DMS153 (cell line): ENCODE results near the gene KRTDAP.
A peak's percentile ranks its signal among the peaks of the same experiment; 100 is the strongest.

ENCODE experiments used
- DNase-seq: peaks from one replicate; lab custom pipeline; 2025; lab: John Stamatoyannopoulos, UW

KRTDAP gene

GRCh38 chr19:35512831-35513627 is 22.8 kb upstream of the KRTDAP start:
- DNase-seq, result no peak

- no peak for DNase-seq
Observed at GRCh38 chr19:35511337-35511736, 21.1 kb upstream of the KRTDAP start.

GRCh38 chr19:35510626-35510964 is 20.3 kb upstream of the KRTDAP start:
- DNase-seq, result no peak

GRCh38 chr19:35509861-35510625 is 19.8 kb upstream of the KRTDAP start:
- no peak for DNase-seq

- no peak for DNase-seq
Observed at GRCh38 chr19:35509018-35509652, 18.9 kb upstream of the KRTDAP start.

- DNase-seq, result no peak
Observed at GRCh38 chr19:35508129-35508528, 17.9 kb upstream of the KRTDAP start.

GRCh38 chr19:35507561-35507960 is 17.3 kb upstream of the KRTDAP start:
- no peak for DNase-seq

GRCh38 chr19:35506011-35506410 is 15.7 kb upstream of the KRTDAP start:
- DNase-seq, result no peak

GRCh38 chr19:35502751-35503150 is 12.5 kb upstream of the KRTDAP start:
- no peak for DNase-seq

GRCh38 chr19:35501684-35502083 is 11.4 kb upstream of the KRTDAP start:
- no peak for DNase-seq

GRCh38 chr19:35500611-35501010 is 10.3 kb upstream of the KRTDAP start:
- no peak for DNase-seq

- DNase-seq, result no peak
Observed at GRCh38 chr19:35498984-35499527, 8.8 kb upstream of the KRTDAP start.

- no peak for DNase-seq
Observed at GRCh38 chr19:35498220-35498619, 8.0 kb upstream of the KRTDAP start.

GRCh38 chr19:35497406-35497805 is 7.1 kb upstream of the KRTDAP start:
- DNase-seq, result no peak

GRCh38 chr19:35495107-35496064 is 5.1 kb upstream of the KRTDAP start:
- peak; percentile 18 for DNase-seq

- DNase-seq, result no peak
Observed at GRCh38 chr19:35493971-35494370, 3.7 kb upstream of the KRTDAP start.

GRCh38 chr19:35491836-35492360 is 1.6 kb upstream of the KRTDAP start:
- DNase-seq, result no peak

GRCh38 chr19:35488677-35489076 is 1.6 kb downstream of the KRTDAP start:
- no peak for DNase-seq

GRCh38 chr19:35487656-35488182 is 2.5 kb downstream of the KRTDAP start:
- DNase-seq, result no peak

- DNase-seq, result no peak
Observed at GRCh38 chr19:35486268-35486708, 4.0 kb downstream of the KRTDAP start.
